SH-SY5Y (cell line): ENCODE measurements around the gene TBC1D22A.

Experiments
- GATA2 ChIP-seq: IDR thresholded peaks from 2 replicates; pipeline ENCODE4 v1.6.1; 2011; ENCODE audit warnings: mild to moderate bottlenecking, low read depth, low read length
- GATA3 ChIP-seq: IDR thresholded peaks from 2 replicates; pipeline ENCODE4 v1.6.1; 2011; ENCODE audit warnings: low read depth, mild to moderate bottlenecking, low read length, moderate library complexity

DNA sequence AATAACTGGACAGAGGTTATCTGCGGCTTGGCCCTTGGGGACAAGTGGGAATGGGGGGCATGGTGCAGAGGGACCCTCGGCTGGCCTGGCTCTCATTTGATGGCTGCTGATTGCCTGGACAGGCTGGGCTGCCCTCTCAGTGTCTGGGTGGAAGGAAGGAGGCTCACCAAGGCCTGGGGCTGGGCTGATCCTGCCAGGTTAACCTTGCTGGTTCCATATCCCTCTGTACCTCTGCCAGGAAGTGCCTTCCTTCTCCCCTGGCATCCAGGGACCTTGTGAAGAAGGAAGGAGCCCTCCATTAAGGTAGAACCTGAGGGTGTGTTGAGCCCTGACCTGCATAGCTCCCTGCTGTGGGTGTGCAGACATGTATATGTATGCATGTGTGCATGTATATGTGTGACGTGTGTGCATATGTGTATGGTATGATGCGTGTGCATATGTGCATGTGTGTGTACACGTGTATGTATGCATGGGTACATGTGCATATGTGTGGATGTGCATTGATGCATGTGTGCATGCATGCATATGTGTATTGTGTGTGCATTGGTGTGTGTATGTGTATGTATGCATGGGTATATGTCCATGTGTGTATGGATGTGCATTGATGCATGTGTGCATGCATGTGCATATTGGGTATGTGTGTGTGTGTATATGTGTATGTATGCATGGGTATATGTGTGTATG, 433.9 kb downstream of the TBC1D22A start:
- TF ChIP-seq GATA2 (no peak), GATA3 (no peak)
